Measurements from ENCODE around the gene GPC3. TPM values are rescaled to one million over a fixed set of nuclear protein-coding genes. Genes with fewer than 3 reads are reported as not detected.

Gene GPC3
- total RNA-seq, 4 donors from 2014 or later = 4.9 to 10.9 (median 9.2) TPM

GRCh38 chrX:133586443-133586842, 399.0 kb downstream of the GPC3 start:
- no peak for DNase-seq (ENCODE audit: low spot score in 2 of 2)
- no peaks in the 10 kb centered on the region for H3K9me3 ChIP-seq
- H3K4me3 ChIP-seq = no peak overlapping the region
- H3K27me3 ChIP-seq = no peaks in the 10 kb centered on the region
- WGBS = 65% methylated on average over 4 of the region's 4 CpGs
- TF ChIP-seq EP300 (IDR thresholded peaks at IDR 0.05) (no peak), POLR2AphosphoS5 (IDR thresholded peaks at IDR 0.05) (no peak), POLR2A (IDR thresholded peaks at IDR 0.05) (no peak), CTCF (IDR thresholded peaks at IDR 0.05) (no peak)
- no peak overlapping the region for H3K27ac ChIP-seq
- no peaks in the 10 kb centered on the region for H3K4me1 ChIP-seq
- H3K36me3 ChIP-seq = no peaks in the 10 kb centered on the region

- no peaks in the 10 kb centered on the region for H3K27me3 ChIP-seq
- H3K36me3 ChIP-seq = no peaks in the 10 kb centered on the region
- no peak overlapping the region for H3K4me3 ChIP-seq
- no peak for TF ChIP-seq POLR2AphosphoS5 (IDR thresholded peaks at IDR 0.05)
- TF ChIP-seq CTCF (IDR thresholded peaks at IDR 0.05) = no peak
- no peak for TF ChIP-seq EP300 (IDR thresholded peaks at IDR 0.05)
- no peak for TF ChIP-seq POLR2A (IDR thresholded peaks at IDR 0.05)
- H3K9me3 ChIP-seq = no peaks in the 10 kb centered on the region
- 85% methylated on average over 2 of the region's 2 CpGs for WGBS
- no peaks in the 10 kb centered on the region for H3K4me1 ChIP-seq
- no peak for DNase-seq (ENCODE audit: low spot score in 2 of 2)
- H3K27ac ChIP-seq = no peak overlapping the region
Measured at GRCh38 chrX:133583825-133584224, 401.6 kb downstream of the GPC3 start.

DNA sequence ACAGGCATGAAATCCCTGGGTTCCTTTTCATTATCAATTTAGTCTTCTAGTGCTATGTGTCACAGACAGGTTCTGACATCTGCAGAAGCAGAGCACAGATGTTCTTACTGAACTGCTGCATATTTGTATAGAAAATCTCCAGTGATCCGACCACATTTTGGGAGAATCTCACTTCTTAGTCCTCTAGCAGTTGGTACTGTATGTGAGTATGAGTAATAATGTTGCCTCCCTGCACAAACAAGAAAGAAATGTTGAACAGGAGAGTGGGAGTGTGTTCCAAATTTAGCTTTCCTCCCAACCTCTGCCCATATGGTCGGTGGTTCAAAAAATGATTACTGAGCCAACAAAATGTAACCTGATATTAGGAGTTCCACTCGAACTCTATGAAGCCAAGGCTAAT, 404.8 kb downstream of the GPC3 start:
- whole genome bisulfite sequencing = 52% methylated on average over 3 of the region's 3 CpGs
- Histone ChIP-seq H3K27ac (no peak overlapping the region), H3K9me3 (no peaks in the 10 kb centered on the region), H3K27me3 (no peaks in the 10 kb centered on the region), H3K4me1 (no peaks in the 10 kb centered on the region), H3K4me3 (no peak overlapping the region), H3K36me3 (no peaks in the 10 kb centered on the region)
- no peak for DNase-seq (ENCODE audit: low spot score in 2 of 2)
- no peak for TF ChIP-seq POLR2A (IDR thresholded peaks at IDR 0.05)
- TF ChIP-seq POLR2AphosphoS5 (IDR thresholded peaks at IDR 0.05) = no peak
- no peak for TF ChIP-seq CTCF (IDR thresholded peaks at IDR 0.05)
- no peak for TF ChIP-seq EP300 (IDR thresholded peaks at IDR 0.05)

GRCh38 chrX:133579631-133580030, 405.8 kb downstream of the GPC3 start:
- no peak for TF ChIP-seq POLR2AphosphoS5 (IDR thresholded peaks at IDR 0.05)
- TF ChIP-seq CTCF (IDR thresholded peaks at IDR 0.05) = no peak
- TF ChIP-seq POLR2A (IDR thresholded peaks at IDR 0.05) = no peak
- no peak for TF ChIP-seq EP300 (IDR thresholded peaks at IDR 0.05)
- no peaks in the 10 kb centered on the region for H3K27me3 ChIP-seq

GRCh38 chrX:133576876-133577275, 408.5 kb downstream of the GPC3 start:
- Histone ChIP-seq H3K4me3 (no peak overlapping the region), H3K4me1 (no peaks in the 10 kb centered on the region), H3K27ac (no peak overlapping the region), H3K36me3 (no peaks in the 10 kb centered on the region), H3K9me3 (no peaks in the 10 kb centered on the region), H3K27me3 (no peaks in the 10 kb centered on the region)
- no peak for DNase-seq (ENCODE audit: low spot score in 2 of 2)
- 74% methylated on average over 3 of the region's 3 CpGs for WGBS
- TF ChIP-seq EP300 (IDR thresholded peaks at IDR 0.05) (no peak), POLR2AphosphoS5 (IDR thresholded peaks at IDR 0.05) (no peak), POLR2A (IDR thresholded peaks at IDR 0.05) (no peak), CTCF (IDR thresholded peaks at IDR 0.05) (no peak)

More at GRCh38 chrX:133579631-133580030, 405.8 kb downstream of the GPC3 start:
- Histone ChIP-seq H3K27ac (no peak overlapping the region), H3K4me1 (no peaks in the 10 kb centered on the region), H3K9me3 (no peaks in the 10 kb centered on the region), H3K4me3 (no peak overlapping the region), H3K36me3 (no peaks in the 10 kb centered on the region)
- whole genome bisulfite sequencing = 79% methylated on average over 6 of the region's 6 CpGs
- no peak for DNase-seq (ENCODE audit: low spot score in 2 of 2)

Measured in suprapubic skin (tissue), 4 donors.